HG02610 (cell line): Measurements from ENCODE around the gene ZNF827.

ENCODE experiments used
- ATAC-seq: cut with Tn5 transposase; IDR thresholded peaks from one replicate; pipeline ENCODE4 v1.9.1; 2021; ENCODE audit warnings: mild to moderate bottlenecking, moderate library complexity; ENCODE audit not compliant: unreplicated experiment

Gene ZNF827, protein sequence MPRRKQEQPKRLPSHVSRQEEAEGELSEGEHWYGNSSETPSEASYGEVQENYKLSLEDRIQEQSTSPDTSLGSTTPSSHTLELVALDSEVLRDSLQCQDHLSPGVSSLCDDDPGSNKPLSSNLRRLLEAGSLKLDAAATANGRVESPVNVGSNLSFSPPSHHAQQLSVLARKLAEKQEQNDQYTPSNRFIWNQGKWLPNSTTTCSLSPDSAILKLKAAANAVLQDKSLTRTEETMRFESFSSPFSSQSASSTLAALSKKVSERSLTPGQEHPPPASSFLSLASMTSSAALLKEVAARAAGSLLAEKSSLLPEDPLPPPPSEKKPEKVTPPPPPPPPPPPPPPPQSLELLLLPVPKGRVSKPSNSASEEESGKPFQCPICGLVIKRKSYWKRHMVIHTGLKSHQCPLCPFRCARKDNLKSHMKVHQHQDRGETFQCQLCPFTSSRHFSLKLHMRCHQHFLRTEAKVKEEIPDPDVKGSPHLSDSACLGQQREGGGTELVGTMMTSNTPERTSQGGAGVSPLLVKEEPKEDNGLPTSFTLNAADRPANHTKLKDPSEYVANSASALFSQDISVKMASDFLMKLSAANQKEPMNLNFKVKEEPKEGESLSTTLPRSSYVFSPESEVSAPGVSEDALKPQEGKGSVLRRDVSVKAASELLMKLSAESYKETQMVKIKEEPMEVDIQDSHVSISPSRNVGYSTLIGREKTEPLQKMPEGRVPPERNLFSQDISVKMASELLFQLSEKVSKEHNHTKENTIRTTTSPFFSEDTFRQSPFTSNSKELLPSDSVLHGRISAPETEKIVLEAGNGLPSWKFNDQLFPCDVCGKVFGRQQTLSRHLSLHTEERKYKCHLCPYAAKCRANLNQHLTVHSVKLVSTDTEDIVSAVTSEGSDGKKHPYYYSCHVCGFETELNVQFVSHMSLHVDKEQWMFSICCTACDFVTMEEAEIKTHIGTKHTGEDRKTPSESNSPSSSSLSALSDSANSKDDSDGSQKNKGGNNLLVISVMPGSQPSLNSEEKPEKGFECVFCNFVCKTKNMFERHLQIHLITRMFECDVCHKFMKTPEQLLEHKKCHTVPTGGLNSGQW

DNA sequence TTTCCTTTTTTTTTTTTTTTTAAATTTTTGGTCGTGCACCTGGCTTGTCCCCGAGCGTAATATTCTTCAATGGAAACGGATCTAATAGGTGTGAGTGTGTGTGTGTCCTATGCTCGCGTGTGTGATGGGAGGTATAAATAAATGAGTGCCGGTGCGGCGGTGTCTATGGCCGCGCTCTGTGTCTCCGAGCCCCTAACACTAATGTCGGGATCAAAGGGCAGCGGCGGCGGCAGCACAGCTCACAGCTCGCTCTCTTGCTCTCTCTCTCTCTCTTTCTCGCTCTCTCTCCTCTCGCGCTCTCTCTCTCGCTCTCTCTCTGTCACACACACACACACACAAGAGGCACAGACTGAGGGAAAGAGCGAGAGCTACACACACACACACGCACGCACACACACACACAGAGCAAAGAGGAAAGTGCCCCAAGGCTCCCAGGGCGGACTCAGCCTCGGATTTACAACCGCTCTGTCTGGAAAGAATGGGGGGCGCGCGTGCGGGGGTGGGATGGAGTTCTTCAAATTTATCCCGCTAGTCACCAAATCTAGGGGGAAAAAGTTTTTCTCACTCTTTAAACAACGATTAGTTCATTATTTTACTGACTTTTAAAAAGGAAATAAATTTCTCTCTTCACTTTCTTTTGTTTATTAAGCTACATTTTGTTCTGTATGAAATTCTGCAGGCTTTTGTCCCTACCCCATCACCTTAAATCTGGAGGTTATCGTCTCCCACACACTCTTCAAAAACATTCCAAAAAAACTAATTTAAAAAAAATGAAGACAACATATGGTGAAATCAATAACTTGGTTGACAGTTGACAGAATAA is at the start of gene ZNF827:
Gene ZNF827 (minus strand): TSS at position 206 of the 823 bp plus-strand sequence. CDS start 416 bp downstream, outside the sequence.
- ATAC-seq: peak; percentile 36

- no peak for ATAC-seq
Observed at GRCh38 chr4:145984563-145984962, 45.9 kb upstream of the ZNF827 start.

DNA sequence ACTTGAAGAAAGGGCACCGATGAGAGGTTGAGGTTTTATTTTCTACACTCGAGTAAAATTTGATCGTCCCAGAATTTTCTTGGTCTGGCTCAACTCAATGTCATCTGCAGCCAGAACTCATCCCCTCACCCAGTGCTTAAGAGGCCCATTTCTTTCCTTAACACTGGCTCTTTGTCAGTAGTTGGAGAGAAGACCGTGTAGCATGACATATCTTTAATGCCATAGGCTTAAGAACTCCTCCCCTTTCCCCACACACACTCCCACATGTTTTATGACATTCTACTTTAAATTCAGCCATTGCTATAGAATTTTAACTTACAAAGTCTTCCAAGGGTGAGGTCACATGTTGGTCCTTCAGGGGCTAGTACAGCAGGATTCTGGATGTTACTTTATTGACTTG is 44.2 kb upstream of the ZNF827 start:
- ATAC-seq: no peak

DNA sequence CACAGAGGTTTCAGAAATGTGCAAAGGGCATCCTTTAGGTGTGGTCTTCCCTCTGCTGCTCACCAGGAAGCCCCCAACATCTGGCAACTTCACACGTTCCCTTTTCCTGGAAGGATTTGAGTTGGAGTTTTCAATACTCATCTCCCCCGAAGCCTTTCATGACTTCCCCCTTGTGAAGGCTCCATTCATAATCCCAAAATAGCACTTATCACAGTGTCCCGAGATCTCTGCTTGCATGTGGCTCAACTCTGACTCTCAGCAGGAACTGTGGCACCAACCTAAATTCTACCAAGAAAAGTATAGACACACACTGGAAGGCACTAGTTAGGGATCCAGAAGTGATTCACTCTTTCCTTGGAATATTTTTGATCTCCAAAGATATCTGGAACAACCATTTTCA is 40.5 kb upstream of the ZNF827 start:
- ATAC-seq: no peak

DNA sequence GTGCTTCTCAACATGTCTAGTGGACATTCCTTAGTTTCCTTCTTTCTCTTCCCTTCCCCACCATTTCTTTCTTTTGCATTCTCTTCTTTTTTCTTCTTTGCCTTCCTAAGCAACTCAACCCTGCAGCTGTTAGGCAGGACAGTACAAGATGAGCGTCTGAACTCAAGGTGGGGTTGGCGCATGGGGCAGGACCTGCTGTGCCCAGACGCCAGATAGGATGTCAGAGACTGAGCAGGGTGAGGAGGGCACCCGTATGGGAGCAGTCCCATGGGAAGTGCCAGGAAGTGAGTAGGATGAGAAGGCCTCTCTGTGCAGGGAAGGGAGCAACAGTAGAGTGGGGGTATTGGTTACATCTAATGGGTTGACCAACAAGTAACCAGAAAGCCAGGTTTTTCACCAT is 38.1 kb upstream of the ZNF827 start:
- ATAC-seq: no peak

- ATAC-seq: no peak
Observed at GRCh38 chr4:145960012-145960411, 21.4 kb upstream of the ZNF827 start.

GRCh38 chr4:145957302-145957701 is 18.7 kb upstream of the ZNF827 start:
- ATAC-seq: no peak

- peak; percentile 61 for ATAC-seq
Observed at GRCh38 chr4:145956288-145956890, 17.8 kb upstream of the ZNF827 start.

- ATAC-seq: no peak
Observed at GRCh38 chr4:145954924-145955339, 16.3 kb upstream of the ZNF827 start.

- no peak for ATAC-seq
Observed at GRCh38 chr4:145951931-145952330, 13.3 kb upstream of the ZNF827 start.

DNA sequence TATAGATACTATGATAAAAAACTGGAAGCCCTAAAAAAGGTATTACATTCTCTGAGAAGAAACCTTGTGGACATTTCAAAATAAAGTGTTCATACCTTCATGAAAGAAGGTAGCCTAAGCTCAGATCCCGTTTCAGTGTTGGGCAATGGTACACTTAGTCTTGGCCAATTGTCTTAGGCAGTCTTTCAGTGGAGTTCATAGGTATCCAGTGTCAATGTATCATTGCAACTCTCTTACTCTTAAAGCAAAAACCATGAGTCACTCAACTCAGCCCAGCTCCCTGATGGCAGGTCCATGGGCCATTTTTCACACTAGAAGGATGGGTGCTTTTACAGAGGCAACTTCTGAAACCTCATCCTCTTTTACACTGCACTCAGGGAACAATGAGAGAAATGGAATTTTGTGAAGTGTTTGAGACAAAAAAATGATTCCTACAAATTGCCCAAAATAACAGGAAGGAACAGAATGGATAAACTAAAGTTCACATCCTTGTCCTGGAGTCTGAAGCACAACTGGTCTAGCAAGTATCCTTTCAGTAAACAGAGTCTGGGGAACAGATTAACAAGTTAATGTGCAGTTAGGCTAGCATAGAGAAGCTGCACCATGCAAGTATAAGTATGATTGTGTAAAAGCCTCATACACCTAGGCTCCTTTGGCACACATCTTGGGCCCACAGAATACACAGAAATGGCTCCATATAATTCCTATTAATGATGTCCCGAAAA is 7.0 kb upstream of the ZNF827 start:
- ATAC-seq: no peak

- ATAC-seq: no peak
Observed at GRCh38 chr4:145944886-145945285, 6.3 kb upstream of the ZNF827 start.

- no peak for ATAC-seq
Observed at GRCh38 chr4:145939856-145940255, 1.2 kb upstream of the ZNF827 start.

DNA sequence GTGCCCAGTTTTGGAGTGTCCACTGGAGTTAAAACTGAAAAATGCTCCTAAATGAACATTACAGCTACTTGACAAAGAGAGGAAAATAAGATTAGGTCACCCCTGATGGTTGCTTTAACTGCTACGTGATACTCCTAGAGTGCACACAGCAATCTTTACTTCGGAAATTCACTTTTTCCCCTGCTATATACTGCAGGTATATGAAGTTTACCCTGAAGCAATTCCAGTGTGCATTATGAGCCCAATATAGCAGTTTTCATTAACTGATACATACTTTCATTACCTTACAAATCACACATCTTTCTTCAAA is 773 bp upstream of the ZNF827 start:
- ATAC-seq: no peak

DNA sequence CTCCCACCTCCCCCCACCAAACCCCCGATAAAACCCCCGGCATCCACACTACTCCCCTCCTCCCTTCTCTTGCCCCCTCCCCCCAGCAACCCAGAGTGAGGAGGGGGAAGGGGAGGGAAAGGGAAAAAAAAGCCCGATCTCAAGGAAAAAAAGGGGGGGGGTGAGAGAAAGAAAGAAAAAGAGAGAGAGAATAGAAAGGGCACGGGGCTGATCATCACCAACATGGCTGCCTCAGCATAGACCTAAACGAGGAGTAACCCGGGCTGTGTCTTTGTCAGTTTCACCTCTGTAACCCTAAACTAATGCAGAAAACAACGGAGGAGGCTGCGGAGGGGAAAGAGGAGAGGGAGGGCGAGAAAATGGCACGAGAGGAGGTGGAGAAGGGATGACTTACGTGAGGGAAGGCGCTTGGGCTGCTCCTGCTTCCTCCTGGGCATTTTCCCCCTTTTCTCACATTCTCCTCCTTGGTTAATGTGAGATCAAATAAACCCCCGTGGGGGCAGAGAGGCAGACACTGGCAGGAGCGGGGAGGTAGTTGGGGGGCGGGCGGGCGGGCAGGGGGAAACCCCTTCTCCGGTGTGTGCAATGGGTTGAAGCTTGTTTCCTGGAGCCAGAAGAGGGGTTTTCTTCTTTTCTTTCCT is 532 bp downstream of the ZNF827 start:
- ATAC-seq: peak; percentile 12

DNA sequence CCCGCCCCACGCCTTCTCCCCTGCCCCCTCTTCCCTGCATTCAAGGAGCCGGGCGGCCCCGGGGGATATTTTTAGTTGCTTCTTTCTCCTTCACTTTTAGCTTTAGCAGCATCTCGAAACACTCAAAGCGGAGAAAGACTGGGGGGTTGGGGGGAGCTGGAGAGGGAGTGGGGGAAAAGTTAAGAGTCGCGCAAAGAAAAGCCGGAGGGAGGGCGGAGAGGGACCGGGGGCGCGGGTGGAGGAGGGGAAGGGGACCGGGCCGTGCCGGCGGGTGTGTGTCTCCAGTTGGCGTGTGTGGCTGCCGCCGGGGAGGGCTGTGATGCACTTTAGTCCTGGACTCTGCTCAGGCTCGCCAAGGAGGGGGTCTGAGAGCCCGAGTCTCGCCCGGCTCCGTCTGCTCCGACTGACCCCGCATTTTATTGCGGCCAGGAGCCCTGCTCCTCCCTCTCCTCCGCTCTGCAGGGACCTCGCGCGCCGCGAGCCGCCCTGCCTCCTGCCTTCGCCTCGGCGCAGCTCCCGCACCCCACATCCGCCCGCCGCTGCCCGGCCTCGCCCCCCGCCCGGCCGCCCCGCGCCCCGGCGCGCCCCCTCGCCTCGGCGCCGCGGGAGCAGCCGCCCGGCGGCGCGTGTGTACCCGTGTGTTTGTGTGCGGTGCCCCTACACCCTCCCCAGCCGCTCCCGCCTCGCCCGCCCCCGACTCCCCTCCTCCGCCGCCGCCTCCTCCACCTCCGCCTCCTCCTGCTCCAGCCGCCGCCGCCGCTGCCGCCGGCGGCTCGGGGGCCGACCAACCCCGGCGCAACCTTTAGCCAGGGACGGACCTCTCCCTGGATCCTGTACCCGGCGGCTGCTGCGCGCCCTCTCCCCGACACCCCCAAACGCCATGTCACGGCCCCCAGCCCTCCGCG is 1.4 kb downstream of the ZNF827 start:
- peak; percentile 19 for ATAC-seq

- ATAC-seq: peak; percentile 44
Observed at GRCh38 chr4:145936142-145936996, 2.3 kb downstream of the ZNF827 start.
